NCI-H187 treated with DMSO at 0.1 percent for 48 hours (cell line): ENCODE measurements around the gene DDR1.
"Not testable (repeated sequence)": the region's sequence is repeated elsewhere in the genome, so short reads cannot be mapped to it uniquely, and the experiment has no call there.

ENCODE experiments used
- DNase-seq: peaks from one replicate; lab custom pipeline; 2025; lab: John Stamatoyannopoulos, UW

DDR1 gene

DNA sequence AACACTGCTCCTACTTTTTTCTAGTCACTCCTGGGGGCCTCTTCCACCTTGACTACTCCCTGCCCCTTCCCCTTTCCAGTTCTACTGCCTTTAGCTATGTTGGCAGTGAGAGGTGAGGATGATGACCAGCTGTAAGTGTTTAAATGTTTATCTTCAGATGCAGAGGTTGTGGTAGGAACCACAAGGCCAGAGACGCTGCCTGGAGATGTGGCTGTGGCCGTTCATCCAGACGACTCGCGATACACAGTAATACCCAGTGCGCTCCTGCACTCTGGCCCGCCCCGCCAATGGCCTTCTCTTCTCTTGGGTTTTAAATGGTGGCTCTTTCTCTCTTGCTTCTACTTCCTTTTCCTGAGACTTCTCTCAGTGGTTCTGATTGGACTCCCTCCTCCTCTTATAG is 34.4 kb downstream of the DDR1 start:
- DNase-seq = no peak

GRCh38 chr6:30922447-30922852 is 38.1 kb downstream of the DDR1 start:
- no peak for DNase-seq

- DNase-seq = not testable (repeated sequence)
These were observed 39.8 kb downstream of the DDR1 start for GRCh38 chr6:30924040-30924627.

DNA sequence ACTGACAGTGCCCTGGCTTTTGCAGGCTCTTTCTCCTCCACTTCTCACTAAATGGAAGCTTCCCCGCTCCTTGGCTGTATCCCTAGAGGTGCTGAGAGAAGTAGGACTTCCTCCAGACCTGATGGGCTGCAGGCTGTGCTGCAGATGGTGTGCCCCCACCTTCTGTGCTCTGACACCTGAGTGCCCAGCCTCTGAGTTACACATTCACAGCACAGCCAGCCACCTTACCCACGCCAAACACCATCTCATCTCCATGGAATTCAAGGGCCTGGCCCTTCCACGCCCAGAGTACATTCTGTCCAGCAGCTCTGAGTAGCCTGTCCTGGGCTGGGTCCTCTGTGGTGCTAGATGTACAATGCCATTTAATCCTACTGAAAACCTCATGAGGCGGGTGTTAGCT is 42.3 kb downstream of the DDR1 start:
- no peak for DNase-seq

DNA sequence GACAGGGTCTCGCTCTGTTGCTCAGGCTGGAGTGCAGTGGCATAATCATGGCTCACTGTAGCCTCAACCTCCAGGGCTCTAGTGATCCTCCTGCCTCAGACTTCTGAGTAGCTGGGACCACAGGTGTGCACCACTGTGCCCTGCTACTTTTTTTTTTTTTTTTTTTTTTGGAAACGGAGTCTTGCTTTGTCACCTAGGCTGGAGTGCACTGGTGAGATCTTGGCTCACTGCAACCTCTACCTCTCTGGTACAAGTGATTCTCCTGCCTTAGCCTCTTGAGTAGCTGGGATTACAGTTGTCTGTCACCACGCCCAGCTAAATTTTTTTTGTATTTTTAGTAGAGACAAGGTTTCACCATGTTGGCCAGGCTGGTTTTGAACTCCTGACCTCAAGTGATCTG is 42.8 kb downstream of the DDR1 start:
- not testable (repeated sequence) for DNase-seq

DNA sequence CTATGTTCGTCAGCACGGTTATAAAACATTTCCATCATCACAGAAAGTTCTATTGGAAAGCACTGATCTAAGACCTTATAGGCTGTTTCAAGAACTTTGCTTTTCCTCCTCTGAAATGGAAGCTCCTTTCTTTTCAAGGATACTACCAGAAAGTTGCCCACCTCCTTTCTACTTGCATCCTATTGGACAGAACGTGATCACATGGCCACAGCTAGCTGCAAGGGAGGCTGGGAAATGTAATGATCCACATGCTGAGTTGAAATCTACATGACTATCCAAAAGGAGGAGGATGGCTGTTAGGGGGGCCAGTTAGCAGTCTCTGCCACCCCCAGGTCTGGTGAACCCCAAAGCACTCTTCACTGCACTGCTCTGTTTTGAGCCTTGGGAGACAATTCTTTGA is 44.4 kb downstream of the DDR1 start:
- no peak for DNase-seq

GRCh38 chr6:30930506-30930905 is 46.2 kb downstream of the DDR1 start:
- DNase-seq = no peak

DNA sequence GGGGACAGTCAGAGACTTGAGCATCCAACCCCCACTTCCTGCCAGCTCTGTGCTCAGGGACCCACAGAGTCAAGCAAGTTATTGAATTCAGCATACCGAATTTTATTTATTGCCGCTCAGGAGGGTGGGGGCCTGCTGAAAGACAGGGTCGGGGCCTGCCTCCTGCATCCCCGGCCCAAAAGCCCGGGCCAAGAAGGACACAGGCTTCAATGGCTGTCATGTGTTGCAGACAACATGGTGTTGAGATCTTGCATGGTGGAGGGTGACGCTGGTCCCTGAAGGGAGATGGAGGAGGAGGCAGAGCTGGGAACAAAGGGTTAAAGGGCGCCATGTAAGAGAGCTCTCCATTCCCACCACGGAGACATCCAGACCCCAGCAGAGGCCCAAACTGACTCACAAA is 47.0 kb downstream of the DDR1 start:
- no peak for DNase-seq

- DNase-seq = no peak
These were observed 47.8 kb downstream of the DDR1 start, which contains the start of gene SFTA2 for GRCh38 chr6:30931969-30932645. TSS of gene SFTA2 (minus strand) at chr6:30932170. CDS start at chr6:30932096, 74 bp downstream.

DNA sequence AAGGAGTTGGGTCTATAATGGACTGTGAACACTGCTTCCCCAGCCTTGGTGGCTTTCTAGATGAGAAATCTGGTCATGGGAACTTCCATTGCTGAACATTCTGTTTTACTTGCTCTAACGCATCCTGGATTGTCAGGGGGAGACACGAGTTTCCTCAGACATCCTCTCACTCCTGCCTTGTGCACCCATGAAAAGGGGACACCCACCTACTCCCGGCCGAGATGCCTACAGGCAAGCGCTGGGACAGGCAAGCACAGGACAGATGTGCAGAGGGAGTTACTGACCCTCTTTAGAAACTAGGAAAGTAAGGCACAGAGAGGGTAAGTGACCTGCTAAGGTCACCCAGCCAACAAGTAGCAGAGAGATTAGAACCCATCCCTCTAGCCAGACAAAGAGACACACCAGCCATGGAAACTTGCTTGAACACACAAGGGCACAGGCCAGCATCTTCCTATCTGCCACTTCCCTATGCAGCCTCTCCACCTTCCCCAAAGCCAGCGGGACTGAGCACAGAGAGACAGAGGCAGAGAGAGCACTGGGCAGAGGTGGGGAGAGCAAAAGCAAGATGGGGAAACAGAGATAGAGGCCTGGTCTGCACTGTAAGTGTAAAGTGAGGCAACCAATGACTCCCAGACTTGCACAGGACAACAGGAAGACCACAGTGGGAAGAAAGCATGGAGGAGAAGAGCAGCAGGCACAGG is 48.5 kb downstream of the DDR1 start:
- DNase-seq = no peak

- no peak for DNase-seq
These were observed 50.7 kb downstream of the DDR1 start for GRCh38 chr6:30935018-30935417.

GRCh38 chr6:30937265-30937664 is 52.9 kb downstream of the DDR1 start:
- no peak for DNase-seq

GRCh38 chr6:30938730-30939129 is 54.4 kb downstream of the DDR1 start:
- DNase-seq = no peak

GRCh38 chr6:30939473-30939872 is 55.2 kb downstream of the DDR1 start:
- no peak for DNase-seq

GRCh38 chr6:30940361-30940986 is 56.2 kb downstream of the DDR1 start, which contains the start of gene MUCL3:
TSS of gene MUCL3 (plus strand) at chr6:30940973. CDS start at chr6:30941000, 27 bp downstream.
- DNase-seq = no peak

- DNase-seq = no peak
These were observed 58.2 kb downstream of the DDR1 start for GRCh38 chr6:30942338-30943060.

GRCh38 chr6:30944051-30944450 is 59.7 kb downstream of the DDR1 start:
- DNase-seq = no peak

- no peak for DNase-seq
These were observed 61.0 kb downstream of the DDR1 start for GRCh38 chr6:30945281-30945680.

DNA sequence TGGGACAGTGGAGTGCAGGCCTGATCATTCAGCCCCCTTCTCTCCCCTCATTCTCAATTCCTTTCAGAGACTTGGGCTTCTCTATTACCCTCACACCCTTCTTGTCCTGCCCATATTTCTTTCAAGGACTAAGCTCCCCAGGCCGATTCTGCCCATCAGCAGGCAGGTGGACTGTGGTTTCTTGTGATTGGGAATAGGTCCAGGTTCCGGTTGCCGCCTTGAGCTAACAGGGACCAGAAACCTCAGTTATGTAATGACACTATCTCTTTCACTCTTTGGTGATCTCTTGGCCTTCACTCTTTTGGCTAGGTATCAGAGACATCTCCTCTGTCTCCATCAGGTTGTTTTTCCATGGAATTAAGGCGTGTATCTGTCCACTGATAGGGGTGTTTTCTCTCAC is 62.9 kb downstream of the DDR1 start:
- no peak for DNase-seq

DNA sequence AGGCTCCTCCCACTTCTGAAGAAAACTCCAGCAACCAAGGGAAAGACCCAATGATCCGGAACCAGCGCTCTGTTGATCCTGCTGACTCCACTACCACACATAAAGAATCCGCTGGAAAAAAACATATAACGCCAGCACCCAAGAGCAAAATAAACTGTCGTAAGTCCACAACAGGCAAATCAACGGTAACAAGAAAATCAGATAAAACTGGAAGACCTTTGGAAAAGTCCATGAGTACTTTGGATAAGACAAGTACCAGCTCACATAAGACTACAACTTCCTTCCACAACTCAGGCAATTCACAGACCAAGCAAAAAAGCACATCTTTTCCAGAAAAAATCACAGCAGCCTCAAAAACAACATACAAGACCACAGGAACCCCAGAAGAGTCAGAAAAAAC is 64.5 kb downstream of the DDR1 start:
- no peak for DNase-seq
